Neural cell (in vitro differentiated cells): ENCODE results near the gene PCSK4.

ENCODE experiments used
- CTCF ChIP-seq: fragments of 450-650 bp; IDR thresholded peaks from 2 replicates; pipeline ENCODE4 v1.5.1; 2014; ENCODE audit warnings: antibody characterized with exemption, mild to moderate bottlenecking, moderate library complexity; ENCODE audit not compliant: poor library complexity, severe bottlenecking
- EP300 ChIP-seq: fragments of 450-650 bp; conservative IDR thresholded peaks from 2 replicates; pipeline ENCODE4 v1.6.1; 2014; ENCODE audit warnings: antibody characterized with exemption, mild to moderate bottlenecking, moderate library complexity; ENCODE audit not compliant: poor library complexity, severe bottlenecking
- POLR2AphosphoS5 ChIP-seq: IDR thresholded peaks from 2 replicates; pipeline ENCODE4 v1.6.1; 2012
- RAD21 ChIP-seq: fragments of 450-650 bp; conservative IDR thresholded peaks from 2 replicates; pipeline ENCODE4 v1.6.1; 2014; ENCODE audit warnings: antibody characterized with exemption, mild to moderate bottlenecking, moderate library complexity

GRCh38 chr19:1527650-1528309 is 37.6 kb upstream of the PCSK4 start:
- TF ChIP-seq RAD21 (no peak), CTCF (no peak), POLR2AphosphoS5 (no peak), EP300 (no peak)
